H1 (cell line): Measurements from ENCODE around the gene OR7D2. TPM values are rescaled to one million over a fixed set of nuclear protein-coding genes. Genes with fewer than 3 reads are reported as not detected.

Experiments used
- CBX5 ChIP-seq: fragments of 300-800, 300-1000 bp; sonication (generic); IDR thresholded peaks from 2 replicates; pipeline ENCODE4 v1.7.1; 2016; ENCODE audit warnings: antibody characterized with exemption, low read length, low read depth
- polyA plus RNA-seq, 7 experiments: library from polyadenylated mRNA; depleted of rRNA in 3 of 7; stranded (reverse) in 5 of 7; unstranded in 2 of 7; fragments of >200 nt in 5 of 7; fragments of 200-250 nt in 2 of 7; gene quantifications; 1 replicate in 5 of 7; 2 replicates in 1 of 7; 4 replicates in 1 of 7; pipeline versions ENCODE4 v1.2.1 to v1.2.3, GENCODE V29; 2011 to 2013; ENCODE audit warnings: missing spikeins in 2 of 7, mixed read lengths in 2 of 7
- total RNA-seq: library from RNA; stranded (reverse); fragmentation: NEBNext Ultra II Directional; extraction: Animal tissue kit (Norgen Biotek cat#: 25700); gene quantifications from 2 replicates; pipeline ENCODE4 v1.2.1, GENCODE V29; 2021
- TF ChIP-seq, protein P1 (sequence below): IDR thresholded peaks from 2 replicates; pipeline ENCODE4 v1.6.1; 2012; ENCODE audit warnings: inconsistent platforms

Gene OR7D2
- total and polyA plus RNA-seq, 2 of the 8 experiments (the other 6 are each of a cell fraction or from before 2014, with no cell fraction given) = 0.02 TPM; not detected in 1

DNA sequence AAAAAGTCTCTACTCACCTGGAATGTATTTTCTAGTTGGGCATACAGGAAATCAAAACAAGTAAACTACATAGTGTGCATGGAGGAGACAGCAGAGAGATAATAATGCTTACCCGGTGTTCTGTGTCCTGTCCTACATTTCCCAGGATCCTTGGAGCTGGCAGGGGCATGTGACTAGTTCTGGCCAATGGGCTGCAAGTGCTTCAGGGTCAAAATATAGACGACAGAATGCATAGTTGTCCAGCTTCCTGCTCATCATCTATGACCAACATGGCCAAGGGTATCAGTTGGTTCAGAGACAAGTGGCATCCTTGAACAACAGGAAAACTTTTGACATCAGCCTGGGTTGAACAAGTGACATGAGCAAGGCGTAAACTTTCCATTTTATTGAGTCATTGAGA is 30.1 kb upstream of the OR7D2 start (continued):
- TF ChIP-seq CBX5 = no peak
- TF ChIP-seq, protein P1, sequence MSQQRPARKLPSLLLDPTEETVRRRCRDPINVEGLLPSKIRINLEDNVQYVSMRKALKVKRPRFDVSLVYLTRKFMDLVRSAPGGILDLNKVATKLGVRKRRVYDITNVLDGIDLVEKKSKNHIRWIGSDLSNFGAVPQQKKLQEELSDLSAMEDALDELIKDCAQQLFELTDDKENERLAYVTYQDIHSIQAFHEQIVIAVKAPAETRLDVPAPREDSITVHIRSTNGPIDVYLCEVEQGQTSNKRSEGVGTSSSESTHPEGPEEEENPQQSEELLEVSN = no peak
